Measurements from ENCODE around the gene GTF3C5.
"Not testable (repeated sequence)": the region's sequence is repeated elsewhere in the genome, so short reads cannot be mapped to it uniquely, and the experiment has no call there.

GTF3C5 gene

DNA sequence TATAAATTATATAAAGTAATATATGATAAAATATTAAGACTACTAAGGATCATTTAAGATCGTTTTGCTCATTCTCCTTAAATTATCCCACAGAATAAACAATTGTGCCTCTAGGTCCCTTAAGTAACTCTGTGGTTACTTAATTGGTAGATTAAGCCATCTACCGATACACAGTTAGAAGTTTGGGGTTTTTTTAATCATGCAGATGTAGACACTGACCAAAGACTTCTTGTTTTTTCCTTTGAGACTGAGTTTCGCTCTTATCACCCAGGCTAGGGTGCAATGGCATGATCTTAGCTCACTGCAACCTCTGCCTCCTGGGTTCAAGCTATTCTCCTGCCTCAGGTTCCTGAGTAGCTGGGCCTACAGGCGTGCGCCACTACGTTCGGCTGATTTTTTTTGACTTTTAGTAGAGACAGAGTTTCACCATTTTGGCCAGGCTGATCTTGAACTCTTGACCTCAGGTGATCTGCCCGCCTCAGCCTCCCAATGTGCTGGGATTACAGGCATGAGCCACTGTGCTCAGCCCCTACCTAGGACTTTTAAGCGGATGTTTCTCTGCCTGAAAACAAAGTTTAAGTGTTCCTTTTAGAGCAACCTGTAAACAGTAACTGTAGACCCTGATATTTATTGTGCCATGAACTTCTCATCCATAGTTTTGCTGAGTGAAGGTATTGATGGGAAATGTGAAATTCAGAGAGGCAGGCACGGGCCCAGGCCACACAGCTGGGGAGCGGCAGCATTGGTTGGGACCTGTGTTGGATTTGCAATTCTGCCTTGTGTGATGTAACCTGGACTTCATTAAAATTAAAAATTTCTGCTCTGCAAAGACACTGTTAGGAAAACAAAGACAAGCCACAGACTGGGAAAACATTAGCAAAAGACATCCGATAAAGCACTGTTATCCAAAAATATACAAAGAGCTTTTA lies 42.6 kb downstream of the GTF3C5 start:
- DNase-seq: no peak

DNA sequence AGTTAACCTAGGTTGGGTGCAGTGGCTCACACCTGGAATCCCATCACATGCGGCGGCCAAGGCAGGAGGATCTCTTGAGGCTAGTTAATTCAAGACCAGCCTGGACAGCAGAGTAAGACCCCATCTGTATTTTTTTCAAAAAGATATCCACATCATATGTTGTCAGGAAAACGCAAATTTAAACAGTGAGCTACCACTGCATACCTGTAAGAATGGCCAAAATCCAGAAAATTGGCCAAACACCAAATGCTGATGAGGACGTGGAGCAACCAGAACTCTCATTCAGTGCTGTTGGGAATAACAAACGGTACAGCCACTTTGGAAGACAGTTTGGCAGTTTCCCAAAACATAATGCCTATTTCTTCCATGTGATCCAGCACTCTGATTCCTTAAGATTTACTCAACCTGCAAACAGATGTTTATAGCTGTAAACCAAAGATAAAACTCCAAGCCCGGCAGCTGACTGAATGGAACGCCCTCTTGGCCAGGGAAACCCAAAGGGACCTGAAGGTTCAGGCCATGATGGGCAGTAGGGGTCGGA lies 43.4 kb downstream of the GTF3C5 start:
- no peak for DNase-seq

DNA sequence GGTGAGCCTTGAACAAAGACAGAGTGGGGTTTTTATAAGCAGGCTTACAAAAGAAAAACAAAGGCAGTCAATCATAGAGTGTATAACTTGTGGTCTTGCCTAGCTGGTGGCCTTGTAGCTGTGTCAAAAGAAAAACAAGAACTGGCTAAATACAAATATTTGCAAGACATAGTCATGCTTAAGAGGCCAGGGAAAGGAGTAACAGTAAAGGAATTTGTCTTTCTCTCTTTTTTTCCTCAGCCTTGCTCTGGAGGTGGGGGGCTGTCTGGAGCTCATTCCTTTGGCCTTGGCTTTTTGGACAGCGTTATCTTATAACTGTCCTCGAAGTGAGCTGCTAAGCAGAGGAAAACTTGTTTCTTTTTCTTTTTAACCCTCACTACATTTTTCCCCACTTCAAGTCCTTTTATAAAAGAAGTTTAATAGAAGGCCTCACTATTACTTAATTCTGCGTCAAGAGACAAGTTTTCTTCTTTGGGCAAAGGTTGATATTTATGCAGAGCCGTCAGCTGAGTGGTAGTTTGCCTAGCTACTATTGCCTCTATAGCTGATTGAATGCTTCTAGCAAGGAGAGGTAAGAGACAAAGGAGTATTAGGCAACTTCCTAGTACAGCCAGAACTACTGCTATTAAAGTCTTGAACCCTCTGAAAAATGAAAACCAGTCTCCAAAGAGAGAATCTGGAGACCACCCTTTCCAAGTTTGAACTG lies 45.3 kb downstream of the GTF3C5 start:
- no peak for DNase-seq

DNA sequence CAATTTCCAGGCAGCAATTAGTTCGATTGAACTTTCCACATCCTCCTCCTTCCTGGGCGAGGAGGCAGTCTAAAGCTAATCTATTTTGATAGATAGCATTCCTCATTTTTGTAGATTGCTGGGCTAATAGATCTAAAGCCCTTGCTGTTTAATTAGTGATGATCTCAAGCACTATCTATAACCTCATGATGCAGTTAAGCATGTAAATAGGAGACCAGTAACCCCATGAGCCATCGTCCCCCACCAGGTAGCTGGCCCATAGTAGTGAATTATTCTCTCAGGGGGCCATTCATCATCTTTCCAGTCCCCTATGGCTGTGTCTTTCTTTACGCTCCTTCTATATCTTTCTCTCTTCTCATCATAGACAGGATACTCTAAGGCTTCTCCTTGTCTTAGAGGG lies 45.9 kb downstream of the GTF3C5 start:
- no peak for DNase-seq

DNA sequence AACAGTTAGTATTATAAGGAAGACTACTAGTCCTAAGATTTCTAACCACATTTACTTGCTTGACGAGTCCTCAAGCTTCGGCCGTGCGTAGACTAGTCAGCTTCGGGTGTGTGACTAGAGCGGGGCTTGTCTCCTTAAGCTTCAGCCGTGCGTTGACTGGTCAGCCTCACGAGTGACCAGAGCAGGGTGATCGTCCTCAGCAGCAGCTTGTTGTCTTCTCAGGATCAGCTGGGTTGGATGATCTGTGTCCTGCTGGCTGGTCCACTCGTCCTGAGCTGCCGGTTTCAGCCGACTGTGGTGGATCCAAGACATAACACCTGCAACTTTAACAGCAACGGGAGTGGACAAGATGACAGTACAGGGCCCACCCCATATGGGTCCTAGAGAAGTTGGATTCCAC lies 47.7 kb downstream of the GTF3C5 start:
- no peak for DNase-seq

DNA sequence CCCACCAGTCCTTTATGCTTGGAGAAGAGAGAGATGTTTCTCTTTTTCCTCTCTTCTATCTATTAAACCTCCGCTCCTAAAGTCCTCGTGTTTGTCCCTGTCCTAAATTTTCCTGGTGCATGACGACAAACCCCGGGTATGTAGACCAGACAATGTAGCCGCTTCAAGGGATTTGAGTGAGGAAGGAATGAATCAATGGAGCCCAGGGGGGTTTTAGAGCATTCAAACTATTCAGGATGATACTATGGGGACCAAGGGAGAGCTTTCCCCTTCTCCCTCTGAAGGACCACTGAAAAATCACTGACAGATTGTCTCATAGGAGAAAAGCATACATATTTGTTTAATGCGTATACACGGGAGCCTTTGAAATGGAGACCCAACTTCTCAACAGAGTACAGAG lies 49.4 kb downstream of the GTF3C5 start:
- DNase-seq: no peak

DNA sequence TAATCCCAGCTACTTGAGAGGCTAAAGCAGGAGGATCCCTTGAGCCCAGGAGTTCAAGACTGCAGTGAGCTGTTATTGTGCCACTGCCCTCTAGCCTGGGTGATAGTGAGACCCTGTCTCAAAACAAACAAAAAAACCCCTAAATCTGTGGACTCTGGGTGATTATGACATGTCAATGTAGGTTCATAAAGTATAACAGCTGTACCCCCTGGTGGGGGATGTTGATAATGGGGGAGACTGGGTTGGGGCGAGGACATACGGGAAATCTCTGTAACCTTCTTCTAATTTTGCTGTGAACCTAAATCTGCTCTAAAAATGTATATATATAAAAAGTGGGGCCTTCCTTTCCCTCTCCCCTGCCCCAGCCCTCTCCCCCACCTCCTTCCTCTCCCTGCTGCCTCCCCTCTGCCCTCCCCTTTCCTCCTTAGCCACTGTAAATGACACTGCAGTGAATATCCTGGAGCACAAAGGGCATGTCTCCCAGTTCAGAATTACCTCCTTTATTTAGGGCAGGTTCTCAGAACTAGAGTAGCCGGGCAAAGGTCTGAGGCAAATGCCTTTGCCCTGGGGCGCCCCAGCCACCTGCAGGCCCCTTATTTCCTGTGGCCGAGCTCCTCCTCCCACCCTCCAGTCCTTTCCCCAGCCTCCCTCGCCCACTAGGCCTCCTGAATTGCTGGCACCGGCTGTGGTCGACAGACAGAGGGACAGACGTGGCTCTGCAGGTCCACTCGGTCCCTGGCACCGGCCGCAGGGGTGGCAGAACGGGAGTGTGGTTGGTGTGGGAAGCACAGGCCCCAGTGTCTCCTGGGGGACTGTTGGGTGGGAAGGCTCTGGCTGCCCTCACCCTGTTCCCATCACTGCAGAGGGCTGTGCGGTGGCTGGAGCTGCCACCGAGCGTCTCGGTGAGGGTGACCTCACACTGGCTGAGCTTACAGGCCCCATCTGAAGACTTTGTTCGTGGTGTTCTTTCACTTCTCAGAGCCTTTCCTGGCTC lies 50.3 kb downstream of the GTF3C5 start:
- DNase-seq: not testable (repeated sequence)

DNA sequence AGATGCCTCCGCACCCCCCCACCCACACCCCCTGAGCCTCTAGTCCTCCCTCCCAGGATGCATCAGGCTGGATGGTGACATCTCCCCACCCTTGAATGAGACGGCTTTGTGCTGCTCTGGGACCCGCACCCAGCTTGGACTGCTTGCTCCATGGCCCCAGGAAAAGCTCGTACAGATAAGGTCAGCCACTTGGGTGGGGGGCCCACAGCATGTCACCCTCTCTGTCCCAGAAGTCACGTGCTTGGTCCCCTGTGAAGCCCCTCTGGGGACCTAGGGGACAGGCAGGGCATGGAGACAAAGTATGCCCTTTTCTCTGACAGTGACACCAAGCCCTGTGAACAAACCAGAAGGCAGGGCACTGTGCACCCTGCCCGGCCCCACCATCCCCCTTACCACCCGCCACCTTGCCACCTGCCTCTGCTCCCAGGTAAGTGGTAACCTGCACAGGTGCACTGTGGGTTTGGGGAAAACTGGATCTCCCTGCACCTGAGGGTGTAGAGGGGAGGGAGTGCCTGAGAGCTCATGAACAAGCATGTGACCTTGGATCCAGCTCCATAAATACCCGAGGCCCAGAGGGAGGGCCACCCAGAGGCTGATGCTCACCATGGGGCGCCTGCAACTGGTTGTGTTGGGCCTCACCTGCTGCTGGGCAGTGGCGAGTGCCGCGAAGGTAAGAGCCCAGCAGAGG lies 51.3 kb downstream of the GTF3C5 start:
- not testable (repeated sequence) for DNase-seq

DNA sequence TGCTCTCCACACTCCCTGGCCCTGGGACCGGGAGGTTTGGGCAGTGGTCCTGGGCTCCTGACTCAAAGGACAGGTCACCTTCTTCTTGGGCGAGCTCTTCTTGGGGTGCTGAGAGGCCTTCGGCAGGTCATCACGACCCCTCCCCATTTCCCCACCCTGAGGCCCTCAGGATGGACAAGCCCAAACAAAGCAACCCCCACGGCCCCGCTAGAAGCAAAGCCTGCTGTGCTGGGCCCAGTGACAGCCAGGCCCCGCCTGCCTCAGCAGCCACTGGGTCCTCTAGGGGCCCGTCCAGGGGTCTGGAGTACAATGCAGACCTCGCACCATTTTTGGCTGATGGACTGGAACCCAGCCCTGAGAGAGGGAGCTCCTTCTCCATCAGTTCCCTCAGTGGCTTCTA lies 52.9 kb downstream of the GTF3C5 start:
- DNase-seq: not testable (repeated sequence)

DNA sequence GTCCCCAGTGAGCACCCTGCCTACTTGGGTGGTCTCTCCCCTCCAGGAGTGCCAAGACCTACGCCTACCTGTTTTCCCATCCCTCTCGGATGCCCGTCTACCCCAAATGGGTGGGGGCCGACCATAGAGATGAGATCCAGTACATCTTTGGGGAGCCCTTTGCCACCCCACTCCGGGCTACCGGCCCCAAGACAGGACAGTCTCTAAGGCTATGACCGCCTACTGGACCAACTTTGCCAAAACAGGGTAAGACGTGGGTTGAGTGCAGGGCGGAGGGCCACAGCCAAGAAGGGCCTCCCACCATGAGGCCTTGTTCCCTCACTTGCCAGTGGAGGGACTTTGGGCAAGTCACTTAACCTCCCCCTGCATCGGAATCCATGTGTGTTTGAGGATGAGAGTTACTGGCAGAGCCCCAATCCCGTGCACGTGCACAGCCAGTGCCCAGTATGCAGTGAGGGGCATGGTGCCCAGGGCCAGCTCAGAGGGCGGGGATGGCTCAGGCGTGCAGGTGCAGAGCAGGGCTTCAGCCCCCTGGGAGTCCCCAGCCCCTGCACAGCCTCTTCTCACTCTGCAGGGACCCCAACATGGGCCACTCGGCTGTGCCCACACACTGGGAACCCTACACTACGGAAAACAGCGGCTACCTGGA lies 55.5 kb downstream of the GTF3C5 start:
- not testable (repeated sequence) for DNase-seq

DNA sequence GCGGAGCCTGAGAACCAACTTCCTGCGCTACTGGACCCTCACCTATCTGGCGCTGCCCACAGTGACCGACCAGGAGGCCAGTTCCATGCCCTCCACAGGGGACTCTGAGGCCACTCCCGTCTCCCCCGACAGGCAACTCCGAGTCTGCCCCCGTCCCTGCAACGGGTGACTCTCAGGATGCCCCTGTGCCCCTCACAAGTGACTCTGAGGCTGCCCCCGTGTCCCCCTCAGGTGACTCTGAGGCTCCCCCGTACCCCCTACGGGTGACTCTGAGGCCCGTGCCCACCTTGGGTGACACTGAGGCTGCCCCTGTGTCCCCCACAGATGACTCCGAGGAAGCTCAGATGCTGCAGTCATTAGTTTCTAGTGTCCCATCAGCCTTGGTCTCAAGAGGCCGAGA lies 56.1 kb downstream of the GTF3C5 start:
- DNase-seq: no peak

DNA sequence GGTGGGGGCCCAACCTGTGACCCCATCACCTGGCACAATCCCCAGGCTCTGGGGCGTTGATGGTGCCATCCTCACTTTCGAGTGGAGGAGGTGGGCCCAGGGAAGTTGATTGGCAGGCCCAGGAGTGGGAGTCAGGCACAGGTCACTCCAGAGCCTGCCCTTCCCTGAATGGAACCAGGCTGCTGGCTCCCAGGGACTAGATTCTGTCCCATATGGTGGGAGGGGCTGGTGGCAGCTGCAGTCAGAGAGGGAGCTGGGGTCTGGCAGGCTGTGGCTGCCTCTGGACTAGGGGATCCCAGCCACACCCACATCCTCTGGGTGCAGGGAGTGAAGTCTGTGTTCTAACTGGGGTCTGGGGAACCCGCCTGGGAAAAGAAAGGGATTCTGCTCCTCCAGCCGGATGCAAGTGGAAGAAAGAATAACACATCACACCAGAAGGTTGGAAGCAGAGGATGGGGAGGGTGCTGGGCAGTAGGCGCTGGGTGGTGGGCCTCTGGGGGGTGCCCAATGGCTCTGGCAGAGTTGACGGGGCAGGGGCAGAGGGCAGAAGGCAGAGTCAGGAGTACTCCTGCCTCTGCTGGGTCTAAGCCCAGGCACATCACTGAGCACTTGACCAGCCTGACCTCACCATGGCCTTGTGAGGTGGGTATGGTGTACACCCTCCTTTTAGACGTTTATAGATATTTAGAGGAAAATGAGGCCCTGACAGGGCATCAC lies 56.8 kb downstream of the GTF3C5 start:
- no peak for DNase-seq

DNA sequence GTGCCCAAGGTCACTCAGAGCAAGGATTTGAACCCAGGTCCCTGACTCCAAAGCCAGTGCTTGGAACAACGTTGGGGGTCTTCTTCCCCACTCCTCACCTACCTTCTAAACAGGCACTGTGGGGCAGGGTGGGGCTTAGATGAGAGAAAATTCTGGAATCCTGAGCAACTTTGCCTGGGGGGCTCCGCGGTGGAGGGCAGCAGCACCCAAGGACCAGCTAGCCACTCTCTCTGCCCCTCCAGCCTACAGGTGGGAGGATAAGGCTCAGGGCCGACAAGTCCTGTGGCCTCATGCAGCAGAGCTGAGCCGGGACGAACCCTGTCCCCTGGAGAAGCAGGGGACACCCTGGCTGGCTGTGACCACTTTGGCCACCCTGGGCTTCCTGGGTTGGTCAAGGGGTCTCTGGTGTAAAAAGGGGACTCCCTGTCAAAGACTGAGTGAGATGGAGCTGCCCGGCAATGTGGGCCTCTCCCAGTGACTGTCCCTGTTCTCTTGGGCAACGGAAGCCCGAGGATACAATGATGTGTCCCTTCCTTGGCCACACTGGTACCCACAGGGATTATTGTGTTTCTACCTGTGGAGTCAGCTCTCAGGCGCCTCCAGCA lies 57.5 kb downstream of the GTF3C5 start:
- DNase-seq: no peak

DNA sequence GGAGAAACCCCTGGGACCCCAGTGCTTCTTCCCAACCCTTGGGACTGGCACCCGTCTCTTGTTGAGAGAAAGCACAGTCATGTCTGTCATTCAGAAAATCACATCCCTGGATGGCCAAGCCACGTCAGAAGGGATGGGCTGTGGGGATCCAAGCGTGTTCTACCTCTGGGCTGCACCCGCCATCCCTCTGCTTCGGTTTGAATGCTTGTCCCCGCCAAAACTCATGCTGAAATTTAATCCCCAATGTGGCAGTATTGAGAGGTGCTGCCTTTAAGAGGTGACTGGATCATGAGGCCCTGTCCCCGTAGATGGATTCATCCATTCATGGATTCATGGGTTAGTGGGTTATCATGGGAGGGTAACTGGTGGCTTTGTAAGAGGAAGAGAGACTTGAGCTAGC lies 58.0 kb downstream of the GTF3C5 start:
- DNase-seq: no peak

DNA sequence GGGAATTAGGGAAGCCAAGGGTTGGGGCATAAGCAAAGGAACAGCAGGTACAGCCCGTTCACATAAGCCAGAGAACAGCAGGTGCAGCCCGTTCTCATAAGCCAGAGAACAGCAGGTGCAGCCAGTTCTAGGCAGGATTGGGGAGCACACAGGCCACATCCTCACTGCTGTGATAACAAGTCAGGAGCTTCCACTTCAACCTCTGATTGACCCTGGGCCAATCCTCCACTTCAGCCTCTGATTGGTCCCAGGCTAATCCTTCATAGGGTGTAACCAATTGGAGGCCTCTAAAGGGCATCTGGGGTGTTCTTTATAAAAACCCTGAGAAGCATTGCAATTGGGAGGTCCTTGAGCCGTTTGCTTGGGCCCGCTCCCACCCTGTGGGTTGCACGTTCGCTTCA lies 58.5 kb downstream of the GTF3C5 start:
- DNase-seq: no peak

DNA sequence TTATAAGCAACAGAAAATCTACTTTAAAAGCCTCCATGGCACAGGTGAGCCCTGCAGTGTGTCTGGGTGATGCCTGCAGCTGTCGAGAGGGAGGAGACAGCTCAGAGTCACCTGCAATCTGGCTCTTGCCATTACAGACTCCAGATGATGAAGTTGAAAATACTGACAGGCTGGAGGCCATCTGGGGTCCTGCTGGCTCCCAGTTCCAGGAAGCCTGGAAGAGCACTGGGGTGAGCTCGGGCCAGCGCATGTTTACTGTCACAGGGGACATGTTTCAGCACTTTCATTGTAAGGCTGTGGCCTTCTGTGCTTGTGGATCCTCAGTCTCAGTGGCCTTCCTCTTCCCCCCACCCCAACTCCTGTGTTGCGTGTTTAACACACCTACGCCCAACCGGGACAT lies 59.4 kb downstream of the GTF3C5 start:
- no peak for DNase-seq

DNA sequence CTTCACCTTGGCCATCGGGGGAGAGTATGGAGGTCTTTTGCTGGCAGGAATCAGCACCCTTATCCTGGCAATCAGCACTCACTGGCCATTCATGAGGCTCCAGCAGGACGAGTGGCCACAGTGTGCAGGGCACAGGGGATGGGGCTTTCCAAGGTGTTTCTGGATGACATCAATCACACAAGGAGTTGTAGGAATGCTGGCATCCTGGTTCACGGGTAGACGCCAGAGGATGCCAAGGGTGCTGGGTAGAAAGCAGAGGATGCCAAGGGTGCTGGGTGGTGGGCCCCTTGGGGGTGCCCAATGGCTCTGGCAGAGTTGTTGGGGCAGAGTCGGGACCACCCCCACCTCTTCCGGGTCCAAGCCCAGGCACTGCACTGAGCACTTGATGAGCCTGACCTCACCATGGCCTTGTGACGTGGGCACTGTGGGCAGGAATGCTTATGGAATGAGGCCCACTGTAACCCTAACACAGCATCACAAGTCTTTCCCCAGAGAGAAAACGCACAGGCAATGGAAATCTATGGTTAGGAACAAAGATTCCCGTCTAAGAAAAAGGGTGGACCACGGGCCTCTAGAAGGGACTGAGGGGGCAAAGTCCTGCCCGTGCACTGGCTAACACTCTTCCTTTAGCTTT lies 60.1 kb downstream of the GTF3C5 start:
- DNase-seq: no peak

DNA sequence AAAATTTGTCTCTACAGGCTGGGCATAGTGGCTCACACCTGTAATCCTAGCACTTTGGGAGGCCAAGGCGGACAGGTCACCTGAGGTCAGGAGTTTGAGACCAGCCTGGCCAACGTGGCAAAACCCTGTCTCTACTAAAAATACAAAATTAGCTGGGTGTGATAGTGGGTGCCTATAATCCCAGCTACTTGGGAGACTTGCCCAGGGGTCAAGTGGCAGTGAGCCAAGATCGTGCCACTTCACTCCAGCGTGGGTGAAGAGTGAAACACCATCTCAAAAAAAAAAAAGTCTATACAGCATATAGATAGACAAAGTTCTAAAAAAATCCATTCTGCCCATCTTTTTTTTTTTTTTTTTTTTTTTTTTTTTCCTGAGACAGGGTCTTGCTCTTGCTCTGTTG lies 63.6 kb downstream of the GTF3C5 start:
- DNase-seq: not testable (repeated sequence)

DNA sequence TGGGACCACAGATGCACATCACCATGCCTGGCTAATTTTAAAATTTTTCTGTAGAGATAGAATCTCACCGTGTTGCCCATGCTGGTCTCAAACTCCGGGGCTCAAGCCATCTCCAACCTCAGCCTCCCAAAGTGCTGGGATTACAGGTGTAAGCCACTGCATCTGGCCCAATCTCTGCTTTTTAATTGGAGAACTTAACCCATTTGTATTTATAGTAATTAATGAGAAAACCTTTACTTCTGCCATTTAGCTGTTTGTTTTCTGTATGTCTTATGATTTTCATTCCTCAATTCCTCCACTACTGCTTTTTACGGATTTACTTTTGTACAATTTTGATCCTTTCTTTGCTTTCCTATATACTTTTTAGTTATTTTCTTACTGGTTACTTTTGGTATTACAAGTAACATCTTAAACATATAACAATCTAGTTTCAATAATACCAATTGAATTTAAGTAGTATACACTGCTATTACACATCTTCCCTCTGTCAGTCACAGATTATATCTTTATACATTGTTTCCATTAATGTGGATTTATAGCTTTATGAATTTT lies 64.1 kb downstream of the GTF3C5 start:
- DNase-seq: no peak

All from CD4-positive, alpha-beta T cell treated with Interferon alpha-2 for 1 hour (primary cell).